Calu3 (cell line): ENCODE data around the gene SNRPA1. TPM values are rescaled to one million over a fixed set of nuclear protein-coding genes. Genes with fewer than 3 reads are reported as not detected.

ENCODE experiments used
- BruUV-seq: library from RNA; stranded (reverse); fragments of 400-500 nt; replicated peaks from 2 replicates; lab custom pipeline; 2021; lab: Mats Ljungman, UMichigan
- CTCF ChIA-PET: fragments of 300-600 bp; sonication (Branson Sonifier 250); formaldehyde crosslinking; loops from one replicate; lab custom pipeline; 2022; ENCODE audit warnings: antibody characterized with exemption; lab: Charles Lee
- DNase-seq: peaks from one replicate; pipeline ENCODE4 v3.0.0; 2022
- H3K27ac Mint-ChIP-seq: one replicate; pipeline ENCODE4 v1.8.0; 2022; ENCODE audit warnings: mixed read lengths; ENCODE audit not compliant: unreplicated experiment
- H3K27me3 Mint-ChIP-seq: one replicate; pipeline ENCODE4 v1.8.0; 2022; ENCODE audit warnings: mixed read lengths; ENCODE audit not compliant: unreplicated experiment
- H3K36me3 Mint-ChIP-seq: one replicate; pipeline ENCODE4 v1.8.0; 2022; ENCODE audit warnings: mild to moderate bottlenecking, moderate library complexity, mixed read lengths; ENCODE audit not compliant: insufficient read depth, unreplicated experiment
- H3K4me1 Mint-ChIP-seq: one replicate; pipeline ENCODE4 v1.8.0; 2022; ENCODE audit warnings: mild to moderate bottlenecking, low read depth, mixed read lengths; ENCODE audit not compliant: unreplicated experiment
- H3K4me3 Mint-ChIP-seq: one replicate; pipeline ENCODE4 v1.8.0; 2022; ENCODE audit warnings: mild to moderate bottlenecking, low read depth, moderate library complexity, mixed read lengths; ENCODE audit not compliant: unreplicated experiment
- H3K9me3 Mint-ChIP-seq: one replicate; pipeline ENCODE4 v1.8.0; 2022; ENCODE audit warnings: low read depth, mixed read lengths; ENCODE audit not compliant: unreplicated experiment
- CTCF ChIP-seq: fragments of 200-600 bp; IDR thresholded peaks from one replicate; pipeline ENCODE4 v1.8.0; 2022; ENCODE audit warnings: antibody characterized with exemption; ENCODE audit not compliant: unreplicated experiment
- intact Hi-C: fragments of 100-400 bp; cut with micrococcal nuclease; formaldehyde crosslinking; loops from one replicate; pipeline ENCODE4 v1.10.0; 2022; ENCODE audit not compliant: unreplicated experiment
- total RNA-seq: library from RNA; stranded (reverse); gene quantifications from 2 replicates; pipeline ENCODE4 v1.2.3, GENCODE V29; 2022

Gene SNRPA1
- total RNA-seq, 1 experiment from 2014 or later = 140 TPM

GRCh38 chr15:101332061-101332467, 37.0 kb upstream of the SNRPA1 start:
- H3K4me3 Mint-ChIP-seq = no peak overlapping the region
- TF ChIP-seq CTCF = no peak
- H3K4me1 Mint-ChIP-seq = no peaks in the 10 kb centered on the region
- H3K27me3 Mint-ChIP-seq = peaks cover 19% of the 10 kb centered on the region
- no TSS peak for BruUV-seq
- no peaks in the 10 kb centered on the region for H3K36me3 Mint-ChIP-seq
- intact Hi-C loops = no loop called here
- no peaks in the 10 kb centered on the region for H3K9me3 Mint-ChIP-seq
- no peak overlapping the region for H3K27ac Mint-ChIP-seq
- DNase-seq = no peak
- CTCF ChIA-PET = no interaction called here

- intact Hi-C loops = no loop called here
- H3K36me3 Mint-ChIP-seq = no peaks in the 10 kb centered on the region
- no TSS peak for BruUV-seq
- H3K27me3 Mint-ChIP-seq = peaks cover 19% of the 10 kb centered on the region
- H3K4me1 Mint-ChIP-seq = peaks cover 4% of the 10 kb centered on the region
- CTCF ChIA-PET = no interaction called here
- H3K4me3 Mint-ChIP-seq = no peak overlapping the region
- TF ChIP-seq CTCF = no peak
- DNase-seq = no peak
- H3K9me3 Mint-ChIP-seq = no peaks in the 10 kb centered on the region
- H3K27ac Mint-ChIP-seq = no peak overlapping the region
Observed at GRCh38 chr15:101329867-101330380, 34.9 kb upstream of the SNRPA1 start.

GRCh38 chr15:101329309-101329863, 34.3 kb upstream of the SNRPA1 start:
- BruUV-seq = no TSS peak
- Mint-ChIP-seq H3K4me3 (no peak overlapping the region), H3K4me1 (peaks cover 9% of the 10 kb centered on the region), H3K36me3 (no peaks in the 10 kb centered on the region), H3K27me3 (peaks cover 19% of the 10 kb centered on the region), H3K9me3 (no peaks in the 10 kb centered on the region), H3K27ac (no peak overlapping the region)
- no peak for DNase-seq
- TF ChIP-seq CTCF = no peak
- CTCF ChIA-PET = no interaction called here
- intact Hi-C loops = no loop called here

GRCh38 chr15:101328001-101328400, 33.0 kb upstream of the SNRPA1 start:
- no peaks in the 10 kb centered on the region for H3K9me3 Mint-ChIP-seq
- peaks cover 16% of the 10 kb centered on the region for H3K4me1 Mint-ChIP-seq
- CTCF ChIA-PET = no interaction called here
- H3K27ac Mint-ChIP-seq = no peak overlapping the region
- H3K36me3 Mint-ChIP-seq = no peaks in the 10 kb centered on the region
- TF ChIP-seq CTCF = no peak
- no peak for DNase-seq
- intact Hi-C loops = no loop called here
- no TSS peak for BruUV-seq
- no peak overlapping the region for H3K4me3 Mint-ChIP-seq
- H3K27me3 Mint-ChIP-seq = peaks cover 19% of the 10 kb centered on the region
